Measurements from ENCODE around the gene CNN2. TPM values are rescaled to one million over a fixed set of nuclear protein-coding genes. Genes with fewer than 3 reads are reported as not detected.

Gene CNN2
- total and polyA plus RNA-seq, 2 of the 13 experiments (the other 11 are each of a cell fraction or from before 2014, with no cell fraction given) = 63.6 to 70.0 TPM

GRCh38 chr19:1039646-1040475, 13.5 kb downstream of the CNN2 start, which contains the start of gene ABCA7 (continued):
- TF ChIP-seq ZNF318 (CRISPR knock-in tag; IDR thresholded peaks at IDR 0.05) (0 out of 2 replicates have a peak, but pooled peaks have one; percentile 38), ZKSCAN1 (IDR thresholded peaks at IDR 0.05; ENCODE audit: low read length) (no peak), KMT2A (CRISPR knock-in tag; IDR thresholded peaks at IDR 0.05) (no peak; the same call in 1 of the 2 replicates), YY1 (IDR thresholded peaks at IDR 0.05; ENCODE audit: insufficient read depth, insufficient replicate concordance, low read depth, low read length) (no peak), BRF2 (CRISPR knock-in tag; IDR thresholded peaks at IDR 0.05) (no peak), ZNF235 (CRISPR knock-in tag; IDR thresholded peaks at IDR 0.05; ENCODE audit: borderline replicate concordance) (0 out of 2 replicates have a peak, but pooled peaks have one; percentile 45), ZBTB37 (CRISPR knock-in tag; IDR thresholded peaks at IDR 0.05) (no peak), POLR2A (IDR thresholded peaks at IDR 0.05; ENCODE audit: insufficient read depth in 1 of 2, low read depth in 2 of 2, low read length in 2 of 2) (peak; percentile 35 to 38; a peak in 3 of 4 replicates), TFDP1 (CRISPR knock-in tag; IDR thresholded peaks at IDR 0.05; ENCODE audit: borderline replicate concordance) (peak; percentile 91), DZIP1 (CRISPR knock-in tag; IDR thresholded peaks at IDR 0.05) (no peak), YEATS4 (CRISPR knock-in tag; IDR thresholded peaks at IDR 0.05; ENCODE audit: borderline replicate concordance) (no peak)

Data from HepG2 (cell line).